ENCODE data around the gene SLC25A1. TPM values are rescaled to one million over a fixed set of nuclear protein-coding genes. Genes with fewer than 3 reads are reported as not detected.

Gene SLC25A1
- total RNA-seq, 2 donors from 2014 or later, result 111 to 119 TPM

DNA sequence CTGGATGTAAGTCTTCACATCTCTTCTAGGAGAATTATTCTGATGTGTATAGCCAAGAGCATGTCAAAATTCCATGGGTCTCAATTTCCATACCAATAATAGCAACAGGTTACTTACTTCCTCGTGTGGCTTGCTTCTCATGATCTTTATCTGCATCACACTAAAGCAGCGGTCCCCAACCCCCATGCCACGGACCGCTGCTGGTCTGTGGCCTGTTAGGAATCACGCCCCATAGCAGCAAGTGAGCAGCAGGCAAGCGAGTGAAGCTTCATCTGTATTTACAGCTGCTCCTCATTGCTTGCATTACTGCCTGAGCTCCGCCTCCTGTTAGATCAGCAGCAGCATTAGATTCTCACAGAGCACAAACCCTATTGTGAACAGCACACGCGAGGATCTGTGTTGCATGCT, 28.9 kb upstream of the SLC25A1 start:
- Mint-ChIP-seq H3K9me3 (no peaks in the 10 kb centered on the region), H3K4me1 (peaks cover 3% of the 10 kb centered on the region), H3K27ac (no peak overlapping the region), H3K36me3 (ENCODE audit: low read depth) (peaks cover 7% of the 10 kb centered on the region), H3K27me3 (ENCODE audit: insufficient read depth) (no peaks in the 10 kb centered on the region), H3K4me3 (no peak overlapping the region)
- DNase-seq, result no peak
- TF ChIP-seq, protein P1, sequence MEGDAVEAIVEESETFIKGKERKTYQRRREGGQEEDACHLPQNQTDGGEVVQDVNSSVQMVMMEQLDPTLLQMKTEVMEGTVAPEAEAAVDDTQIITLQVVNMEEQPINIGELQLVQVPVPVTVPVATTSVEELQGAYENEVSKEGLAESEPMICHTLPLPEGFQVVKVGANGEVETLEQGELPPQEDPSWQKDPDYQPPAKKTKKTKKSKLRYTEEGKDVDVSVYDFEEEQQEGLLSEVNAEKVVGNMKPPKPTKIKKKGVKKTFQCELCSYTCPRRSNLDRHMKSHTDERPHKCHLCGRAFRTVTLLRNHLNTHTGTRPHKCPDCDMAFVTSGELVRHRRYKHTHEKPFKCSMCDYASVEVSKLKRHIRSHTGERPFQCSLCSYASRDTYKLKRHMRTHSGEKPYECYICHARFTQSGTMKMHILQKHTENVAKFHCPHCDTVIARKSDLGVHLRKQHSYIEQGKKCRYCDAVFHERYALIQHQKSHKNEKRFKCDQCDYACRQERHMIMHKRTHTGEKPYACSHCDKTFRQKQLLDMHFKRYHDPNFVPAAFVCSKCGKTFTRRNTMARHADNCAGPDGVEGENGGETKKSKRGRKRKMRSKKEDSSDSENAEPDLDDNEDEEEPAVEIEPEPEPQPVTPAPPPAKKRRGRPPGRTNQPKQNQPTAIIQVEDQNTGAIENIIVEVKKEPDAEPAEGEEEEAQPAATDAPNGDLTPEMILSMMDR (conservative IDR thresholded peaks at IDR 0.05), result no peak
- Histone ChIP-seq H3K4me3 (ENCODE audit: low read length) (no peak overlapping the region), H3K4me1 (ENCODE audit: control insufficient read depth, insufficient read depth, low read length) (no peaks in the 10 kb centered on the region), H3K27me3 (ENCODE audit: control insufficient read depth, insufficient read depth, low read length, poor library complexity, severe bottlenecking) (no peaks in the 10 kb centered on the region), H3K9ac (ENCODE audit: extremely low read depth, low read length, poor library complexity, severe bottlenecking) (no peak overlapping the region), H3K27ac (ENCODE audit: low read depth, low read length) (no peak overlapping the region), H3K9me3 (ENCODE audit: control insufficient read depth, low read length) (no peaks in the 10 kb centered on the region), H3K36me3 (ENCODE audit: control insufficient read depth, insufficient read depth, low read length) (no peaks in the 10 kb centered on the region)
- WGBS, 2 experiments (ENCODE audit: insufficient coverage in 1 of 2, insufficient read length in 1 of 2), result 84 to 90% methylated on average over 5 to 9 of the region's 9 CpGs

DNA sequence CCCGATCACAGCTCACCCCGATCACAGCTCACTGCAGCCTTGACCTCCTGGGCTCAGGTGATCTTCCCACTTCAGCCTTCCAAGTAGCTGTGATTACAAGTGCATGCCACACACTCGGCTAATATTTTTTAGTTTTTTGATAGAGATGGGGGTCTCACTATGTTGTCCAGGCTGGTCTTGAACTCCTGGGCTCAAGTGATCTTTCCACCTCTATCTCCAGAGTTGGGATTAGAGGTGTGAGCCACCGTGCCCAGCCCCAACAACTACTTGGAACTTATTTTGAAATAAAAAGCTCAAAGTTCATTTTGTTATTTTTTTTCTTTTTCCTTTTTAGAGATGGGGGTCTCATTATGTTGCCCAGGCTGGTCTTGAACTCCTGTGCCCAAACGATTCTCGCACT, 27.8 kb upstream of the SLC25A1 start:
- Histone ChIP-seq H3K9ac (ENCODE audit: extremely low read depth, low read length, poor library complexity, severe bottlenecking) (no peak overlapping the region), H3K27ac (ENCODE audit: low read depth, low read length) (no peak overlapping the region), H3K4me3 (ENCODE audit: low read length) (no peak overlapping the region), H3K36me3 (ENCODE audit: control insufficient read depth, insufficient read depth, low read length) (no peaks in the 10 kb centered on the region), H3K27me3 (ENCODE audit: control insufficient read depth, insufficient read depth, low read length, poor library complexity, severe bottlenecking) (no peaks in the 10 kb centered on the region), H3K9me3 (ENCODE audit: control insufficient read depth, low read length) (no peaks in the 10 kb centered on the region), H3K4me1 (ENCODE audit: control insufficient read depth, insufficient read depth, low read length) (no peaks in the 10 kb centered on the region)
- no peak overlapping the region for H3K4me3 Mint-ChIP-seq
- WGBS, 2 experiments (ENCODE audit: insufficient coverage in 1 of 2, insufficient read length in 1 of 2), result 93 to 96% methylated on average over 5 to 6 of the region's 6 CpGs
- no peak overlapping the region for H3K27ac Mint-ChIP-seq
- no peaks in the 10 kb centered on the region for H3K27me3 Mint-ChIP-seq (ENCODE audit: insufficient read depth)
- no peaks in the 10 kb centered on the region for H3K9me3 Mint-ChIP-seq
- TF ChIP-seq, protein P1 (conservative IDR thresholded peaks at IDR 0.05), result no peak
- H3K36me3 Mint-ChIP-seq (ENCODE audit: low read depth), result peaks cover 7% of the 10 kb centered on the region
- H3K4me1 Mint-ChIP-seq, result peaks cover 3% of the 10 kb centered on the region
- no peak for DNase-seq

DNA sequence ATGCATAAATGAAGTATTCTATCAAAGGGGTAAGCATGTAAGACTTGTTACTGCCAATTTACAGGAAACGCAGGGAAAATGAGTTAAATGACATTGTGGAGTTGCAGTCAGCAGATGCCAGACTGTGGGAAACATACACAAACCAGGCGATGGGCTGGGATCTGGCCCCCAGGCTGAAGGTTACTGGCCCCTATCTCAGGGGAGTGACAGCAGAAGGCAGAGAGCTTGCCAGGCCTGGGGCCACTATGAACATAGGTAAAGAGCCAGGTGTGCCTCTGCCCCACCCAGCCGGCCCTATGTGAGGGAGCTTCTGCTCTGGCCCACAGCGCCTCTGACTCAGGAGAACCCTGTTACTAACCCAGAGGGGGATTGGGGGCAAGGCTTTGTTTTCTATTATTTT, 26.1 kb upstream of the SLC25A1 start:
- Histone ChIP-seq H3K4me3 (ENCODE audit: low read length) (no peak overlapping the region), H3K9ac (ENCODE audit: extremely low read depth, low read length, poor library complexity, severe bottlenecking) (no peak overlapping the region), H3K4me1 (ENCODE audit: control insufficient read depth, insufficient read depth, low read length) (no peaks in the 10 kb centered on the region), H3K36me3 (ENCODE audit: control insufficient read depth, insufficient read depth, low read length) (no peaks in the 10 kb centered on the region), H3K27ac (ENCODE audit: low read depth, low read length) (no peak overlapping the region), H3K27me3 (ENCODE audit: control insufficient read depth, insufficient read depth, low read length, poor library complexity, severe bottlenecking) (no peaks in the 10 kb centered on the region), H3K9me3 (ENCODE audit: control insufficient read depth, low read length) (no peaks in the 10 kb centered on the region)
- 90 to 95% methylated on average over 2 to 4 of the region's 4 CpGs for WGBS, 2 experiments (ENCODE audit: insufficient coverage in 1 of 2, insufficient read length in 1 of 2)
- TF ChIP-seq, protein P1 (conservative IDR thresholded peaks at IDR 0.05), result no peak
- peaks cover 2% of the 10 kb centered on the region for H3K36me3 Mint-ChIP-seq (ENCODE audit: low read depth)
- H3K27ac Mint-ChIP-seq, result no peak overlapping the region
- no peaks in the 10 kb centered on the region for H3K27me3 Mint-ChIP-seq (ENCODE audit: insufficient read depth)
- no peak for DNase-seq
- no peaks in the 10 kb centered on the region for H3K9me3 Mint-ChIP-seq
- no peak overlapping the region for H3K4me3 Mint-ChIP-seq
- peaks cover 3% of the 10 kb centered on the region for H3K4me1 Mint-ChIP-seq
